Vagina (tissue), 2 donors: ENCODE results near the gene PLEKHD1.
"Not testable (repeated sequence)": the region's sequence is repeated elsewhere in the genome, so short reads cannot be mapped to it uniquely, and the experiment has no call there.

ENCODE experiments used
- CTCF ChIP-seq, 3 experiments: fragments of 450-650 bp in 2 of 3; fragments of 200-600 bp in 1 of 3; sonication (generic) in 1 of 3; IDR thresholded peaks; one replicate each; pipeline ENCODE4 v1.5.1; 2017 to 2019; ENCODE audit warnings: antibody characterized with exemption in 3 of 3, mild to moderate bottlenecking in 2 of 3, moderate library complexity in 2 of 3
- POLR2A ChIP-seq, 2 donors: fragments of 450-650 bp; IDR thresholded peaks; one replicate each; pipeline ENCODE4 v1.6.1; 2017; ENCODE audit warnings: antibody characterized with exemption in 2 of 2, mild to moderate bottlenecking in 2 of 2, moderate library complexity in 2 of 2
- POLR2AphosphoS5 ChIP-seq, 2 donors: sonication (generic); formaldehyde crosslinking; IDR thresholded peaks; one replicate each; pipeline ENCODE4 v1.9.0; 2017; ENCODE audit warnings: antibody characterized with exemption in 2 of 2, mild to moderate bottlenecking in 2 of 2, low read depth in 1 of 2; ENCODE audit not compliant: insufficient read depth in 1 of 2

- TF ChIP-seq CTCF (IDR thresholded peaks at IDR 0.05); POLR2A (IDR thresholded peaks at IDR 0.05); POLR2AphosphoS5 (IDR thresholded peaks at IDR 0.05; ENCODE audit: insufficient read depth in 1 of 2, low read depth in 1 of 2): not testable (repeated sequence)
Measured at GRCh38 chr14:69476824-69477450, 7.6 kb upstream of the PLEKHD1 start.
